ENCODE results near the gene C1QB.

DNA sequence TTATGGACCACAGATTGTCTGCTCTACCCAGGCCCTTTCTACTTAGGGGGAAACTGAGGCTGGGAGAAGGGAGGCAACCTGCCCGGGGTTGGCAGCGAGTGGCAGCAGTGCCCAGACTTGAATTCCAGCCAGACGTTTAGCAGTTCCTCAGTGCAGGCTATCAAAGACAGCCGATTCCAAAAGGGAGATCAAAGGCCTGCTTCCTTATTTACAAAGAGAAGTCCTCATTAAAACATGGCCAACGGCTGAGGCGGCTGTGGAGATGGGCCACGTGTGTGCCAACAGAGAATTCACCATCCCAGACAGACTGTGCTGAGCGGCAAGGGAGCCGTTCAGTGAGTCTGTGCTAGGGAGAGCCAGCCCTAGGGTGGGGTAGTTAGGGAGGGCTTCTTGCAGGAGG is 27.7 kb downstream of the C1QB start:
- no peak for TF ChIP-seq POLR2A (IDR thresholded peaks at IDR 0.05)
- TF ChIP-seq, protein P1, sequence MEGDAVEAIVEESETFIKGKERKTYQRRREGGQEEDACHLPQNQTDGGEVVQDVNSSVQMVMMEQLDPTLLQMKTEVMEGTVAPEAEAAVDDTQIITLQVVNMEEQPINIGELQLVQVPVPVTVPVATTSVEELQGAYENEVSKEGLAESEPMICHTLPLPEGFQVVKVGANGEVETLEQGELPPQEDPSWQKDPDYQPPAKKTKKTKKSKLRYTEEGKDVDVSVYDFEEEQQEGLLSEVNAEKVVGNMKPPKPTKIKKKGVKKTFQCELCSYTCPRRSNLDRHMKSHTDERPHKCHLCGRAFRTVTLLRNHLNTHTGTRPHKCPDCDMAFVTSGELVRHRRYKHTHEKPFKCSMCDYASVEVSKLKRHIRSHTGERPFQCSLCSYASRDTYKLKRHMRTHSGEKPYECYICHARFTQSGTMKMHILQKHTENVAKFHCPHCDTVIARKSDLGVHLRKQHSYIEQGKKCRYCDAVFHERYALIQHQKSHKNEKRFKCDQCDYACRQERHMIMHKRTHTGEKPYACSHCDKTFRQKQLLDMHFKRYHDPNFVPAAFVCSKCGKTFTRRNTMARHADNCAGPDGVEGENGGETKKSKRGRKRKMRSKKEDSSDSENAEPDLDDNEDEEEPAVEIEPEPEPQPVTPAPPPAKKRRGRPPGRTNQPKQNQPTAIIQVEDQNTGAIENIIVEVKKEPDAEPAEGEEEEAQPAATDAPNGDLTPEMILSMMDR (IDR thresholded peaks at IDR 0.05) = no peak

Data from esophagus squamous epithelium (tissue), 4 donors.